HCT116 (cell line): ENCODE measurements around the gene TNFRSF8. TPM values are rescaled to one million over a fixed set of nuclear protein-coding genes. Genes with fewer than 3 reads are reported as not detected.

Experiments used
- ATAC-seq: fragments of 200-7000 bp; cut with Tn5 transposase; 2 replicates; pipeline ENCODE4 v1.9.1; 2020; ENCODE audit warnings: mild to moderate bottlenecking, moderate library complexity
- BruUV-seq: library from RNA; stranded (reverse); fragments of 400-500 nt; replicated peaks from 2 replicates; lab custom pipeline; 2021; lab: Mats Ljungman, UMichigan
- CTCF ChIA-PET: fragments of 300-600 bp; sonication (Branson Sonifier 250); formaldehyde crosslinking; loops from one replicate; lab custom pipeline; 2021; ENCODE audit warnings: antibody characterized with exemption; lab: Charles Lee
- POLR2A ChIA-PET: fragments of 300-600, 350-600 bp; sonication (Branson Sonifier 250); formaldehyde crosslinking; loops from one replicate; lab custom pipeline; 2021; ENCODE audit warnings: antibody characterized with exemption; lab: Charles Lee
- RAD21 ChIA-PET, 2 experiments: fragments of 300-600 bp; sonication (Branson Sonifier 250); formaldehyde crosslinking; loops; one replicate each; lab custom pipeline; 2023; ENCODE audit warnings: low total read pairs in 2 of 2; ENCODE audit not compliant: uncharacterized antibody in 2 of 2, unreplicated experiment in 2 of 2, low non-redundant PET in 1 of 2; lab: Charles Lee
- DNase-seq: peaks from one replicate; pipeline ENCODE4 v3.0.0-alpha.2; 2010; ENCODE audit warnings: low read depth, low spot score
- H2AFZ ChIP-seq: fragments of 200-600 bp; shearing (Covaris generic), sonication (generic); 2 replicates; pipeline ENCODE4 v1.6.1; 2017; ENCODE audit warnings: low read depth, mixed run types, mixed read lengths, antibody characterized with exemption, low read length; ENCODE audit not compliant: poor library complexity, severe bottlenecking
- H3K27ac ChIP-seq: 2 replicates; pipeline ENCODE4 v1.5.1; 2012; ENCODE audit warnings: low read depth, low read length
- H3K27me3 ChIP-seq: fragments of 200-600 bp; sonication (generic); 2 replicates; pipeline ENCODE4 v1.6.1; 2016; ENCODE audit warnings: mixed run types, low read length, mixed read lengths; ENCODE audit not compliant: insufficient read depth
- H3K36me3 ChIP-seq, 2 experiments: fragments of 200-500 bp in 1 of 2; fragments of 200-600 bp in 1 of 2; sonication (Bioruptor generic) in 1 of 2; sonication (generic) in 1 of 2; 2 replicates each; pipeline versions ENCODE4 v1.5.1 to v1.6.1; 2014 to 2016; ENCODE audit warnings: low read length in 2 of 2, inconsistent platforms in 1 of 2, mixed read lengths in 1 of 2, mixed run types in 1 of 2; ENCODE audit not compliant: insufficient read depth in 2 of 2, control insufficient read depth in 1 of 2
- H3K4me1 ChIP-seq, 2 experiments: fragments of 200-600 bp in 1 of 2; sonication (generic) in 1 of 2; 2 replicates each; pipeline versions ENCODE4 v1.5.1 to v1.6.1; 2012 to 2017; ENCODE audit warnings: low read length in 2 of 2, inconsistent platforms in 1 of 2, mild to moderate bottlenecking in 1 of 2, mixed read lengths in 1 of 2, mixed run types in 1 of 2, moderate library complexity in 1 of 2; ENCODE audit not compliant: insufficient read depth in 2 of 2, control insufficient read depth in 1 of 2
- H3K4me2 ChIP-seq: fragments of 200-600 bp; sonication (generic); 2 replicates; pipeline ENCODE4 v1.6.1; 2017; ENCODE audit warnings: mixed run types, low read length, mixed read lengths
- H3K4me3 ChIP-seq, 2 experiments: fragments of 200-600 bp in 1 of 2; sonication (generic) in 1 of 2; replicated peaks in 1 of 2; 2 replicates each; pipeline ENCODE4 v1.5.1; 2011 to 2016; ENCODE audit warnings: low read length in 2 of 2, control low read depth in 1 of 2, low read depth in 1 of 2, mild to moderate bottlenecking in 1 of 2, mixed read lengths in 1 of 2, mixed run types in 1 of 2
- H3K79me2 ChIP-seq: fragments of 200-600 bp; sonication (generic); 2 replicates; pipeline ENCODE4 v1.6.1; 2017; ENCODE audit warnings: mild to moderate bottlenecking, mixed run types, low read length, moderate library complexity, mixed read lengths; ENCODE audit not compliant: insufficient read depth
- H3K9ac ChIP-seq: fragments of 200-600 bp; sonication (generic); 2 replicates; pipeline ENCODE4 v1.6.1; 2016; ENCODE audit warnings: low read length, mixed read lengths
- H3K9me2 ChIP-seq: fragments of 200-600 bp; sonication (generic), shearing (Covaris generic); 2 replicates; pipeline ENCODE4 v1.6.1; 2017; ENCODE audit warnings: mixed run types, mild to moderate bottlenecking, moderate library complexity; ENCODE audit not compliant: insufficient read depth
- H3K9me3 ChIP-seq, 2 experiments: fragments of 200-500 bp in 1 of 2; fragments of 200-600 bp in 1 of 2; sonication (Bioruptor generic) in 1 of 2; sonication (generic) in 1 of 2; 2 replicates each; pipeline ENCODE4 v1.6.1; 2014 to 2017; ENCODE audit warnings: low read length in 2 of 2, mixed read lengths in 2 of 2, inconsistent platforms in 1 of 2, low read depth in 1 of 2, mild to moderate bottlenecking in 1 of 2, mixed run types in 1 of 2, moderate library complexity in 1 of 2; ENCODE audit not compliant: control insufficient read depth in 1 of 2, insufficient read depth in 1 of 2
- H4K20me1 ChIP-seq: fragments of 200-600 bp; sonication (generic), shearing (Covaris generic); 2 replicates; pipeline ENCODE4 v1.6.1; 2017; ENCODE audit warnings: mixed run types, mild to moderate bottlenecking, moderate library complexity; ENCODE audit not compliant: insufficient read depth
- CBX3 ChIP-seq: IDR thresholded peaks from 2 replicates; pipeline ENCODE4 v1.6.1; 2012; ENCODE audit warnings: low read depth
- CEBPB ChIP-seq: IDR thresholded peaks from 2 replicates; pipeline ENCODE4 v1.6.1; 2012; ENCODE audit warnings: low read depth
- EGR1 ChIP-seq: IDR thresholded peaks from 2 replicates; pipeline ENCODE4 v1.6.1; 2012; ENCODE audit warnings: low read depth
- EZH2 ChIP-seq: fragments of 200-600 bp; sonication (generic); IDR thresholded peaks from 2 replicates; pipeline ENCODE4 v1.6.1; 2017; ENCODE audit warnings: antibody characterized with exemption, mixed run types
- POLR2A ChIP-seq: IDR thresholded peaks from 2 replicates; pipeline ENCODE4 v1.7.0; 2011; ENCODE audit warnings: borderline replicate concordance; ENCODE audit not compliant: insufficient read depth, insufficient read length; ENCODE audit errors: extremely low read depth
- POLR2AphosphoS5 ChIP-seq: IDR thresholded peaks from 2 replicates; pipeline ENCODE4 v1.6.1; 2011; ENCODE audit warnings: mild to moderate bottlenecking, low read depth, low read length, moderate library complexity
- RAD21 ChIP-seq: IDR thresholded peaks from 2 replicates; pipeline ENCODE4 v1.6.1; 2012; ENCODE audit warnings: low read depth, mild to moderate bottlenecking
- SIN3A ChIP-seq: IDR thresholded peaks from 2 replicates; pipeline ENCODE4 v1.6.1; 2012; ENCODE audit warnings: low read depth
- SP1 ChIP-seq: IDR thresholded peaks from 2 replicates; pipeline ENCODE4 v1.6.1; 2012; ENCODE audit warnings: low read depth
- SRF ChIP-seq: IDR thresholded peaks from 2 replicates; pipeline ENCODE4 v1.6.1; 2012; ENCODE audit warnings: low read depth
- ZFX ChIP-seq: fragments of 450-650 bp; IDR thresholded peaks from 2 replicates; pipeline ENCODE4 v1.6.1; 2017
- intact Hi-C: fragments of 100-400 bp; cut with micrococcal nuclease; formaldehyde crosslinking; loops from 2 replicates; pipeline ENCODE4 v1.10.0; 2022
- total RNA-seq: library from RNA; stranded (reverse); gene quantifications from one replicate; pipeline ENCODE4 v1.2.1, GENCODE V29; 2021; ENCODE audit not compliant: unreplicated experiment
- TF ChIP-seq, protein P1 (sequence below): IDR thresholded peaks from 2 replicates; pipeline ENCODE4 v1.6.1; 2012; ENCODE audit warnings: low read depth

TNFRSF8 gene
- total RNA-seq, 1 experiment from 2014 or later, result 0.17 TPM

DNA sequence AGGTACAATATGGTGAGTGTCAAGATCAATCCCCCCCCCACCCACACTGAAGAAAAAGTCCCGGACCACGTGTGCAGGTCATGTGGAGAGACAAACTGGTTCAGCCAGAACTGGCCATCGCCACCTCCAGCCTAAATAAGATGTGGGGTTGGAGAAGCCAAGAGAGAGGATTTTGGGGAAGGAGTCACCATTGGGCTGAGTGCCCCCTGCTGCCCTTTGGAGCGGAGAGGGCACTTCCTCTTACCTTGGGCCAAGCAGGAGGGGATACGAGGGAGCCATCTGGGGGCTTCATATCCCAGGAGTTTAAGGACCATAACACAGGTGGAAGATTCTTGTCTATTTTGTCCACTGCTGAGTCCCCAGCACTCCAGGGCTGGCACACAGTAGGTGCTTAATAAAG is 101.1 kb downstream of the TNFRSF8 start:
- Histone ChIP-seq H3K36me3 (no peaks in the 10 kb centered on the region), H3K4me2 (no peak overlapping the region), H3K79me2 (no peaks in the 10 kb centered on the region), H3K9me3 (no peaks in the 10 kb centered on the region), H3K9me2 (no peaks in the 10 kb centered on the region), H3K9ac (no peak overlapping the region), H2AFZ (no peak overlapping the region), H3K27me3 (no peaks in the 10 kb centered on the region), H3K4me3 (no peak overlapping the region), H3K27ac (no peak overlapping the region), H3K4me1 (peaks cover 29 to 62% of the 10 kb centered on the region in 2 experiments), H4K20me1 (no peaks in the 10 kb centered on the region)
- POLR2A ChIA-PET, result interaction anchor here (1.1 kb wide), 1 partner anchor 13 kb away, joined by 3 read pairs; no protein-coding TSS in a partner anchor
- BruUV-seq, result no TSS peak
- CTCF ChIA-PET, result no interaction called here
- DNase-seq (no peak), ATAC-seq (no peak)
- intact Hi-C loops, result no loop called here
- RAD21 ChIA-PET, result no interaction called here
- TF ChIP-seq SRF (no peak), EGR1 (no peak), POLR2AphosphoS5 (no peak), ZFX (no peak), SIN3A (no peak), CBX3 (no peak), POLR2A (no peak), EZH2 (no peak), RAD21 (no peak), SP1 (no peak), CEBPB (no peak)
- TF ChIP-seq, protein P1, sequence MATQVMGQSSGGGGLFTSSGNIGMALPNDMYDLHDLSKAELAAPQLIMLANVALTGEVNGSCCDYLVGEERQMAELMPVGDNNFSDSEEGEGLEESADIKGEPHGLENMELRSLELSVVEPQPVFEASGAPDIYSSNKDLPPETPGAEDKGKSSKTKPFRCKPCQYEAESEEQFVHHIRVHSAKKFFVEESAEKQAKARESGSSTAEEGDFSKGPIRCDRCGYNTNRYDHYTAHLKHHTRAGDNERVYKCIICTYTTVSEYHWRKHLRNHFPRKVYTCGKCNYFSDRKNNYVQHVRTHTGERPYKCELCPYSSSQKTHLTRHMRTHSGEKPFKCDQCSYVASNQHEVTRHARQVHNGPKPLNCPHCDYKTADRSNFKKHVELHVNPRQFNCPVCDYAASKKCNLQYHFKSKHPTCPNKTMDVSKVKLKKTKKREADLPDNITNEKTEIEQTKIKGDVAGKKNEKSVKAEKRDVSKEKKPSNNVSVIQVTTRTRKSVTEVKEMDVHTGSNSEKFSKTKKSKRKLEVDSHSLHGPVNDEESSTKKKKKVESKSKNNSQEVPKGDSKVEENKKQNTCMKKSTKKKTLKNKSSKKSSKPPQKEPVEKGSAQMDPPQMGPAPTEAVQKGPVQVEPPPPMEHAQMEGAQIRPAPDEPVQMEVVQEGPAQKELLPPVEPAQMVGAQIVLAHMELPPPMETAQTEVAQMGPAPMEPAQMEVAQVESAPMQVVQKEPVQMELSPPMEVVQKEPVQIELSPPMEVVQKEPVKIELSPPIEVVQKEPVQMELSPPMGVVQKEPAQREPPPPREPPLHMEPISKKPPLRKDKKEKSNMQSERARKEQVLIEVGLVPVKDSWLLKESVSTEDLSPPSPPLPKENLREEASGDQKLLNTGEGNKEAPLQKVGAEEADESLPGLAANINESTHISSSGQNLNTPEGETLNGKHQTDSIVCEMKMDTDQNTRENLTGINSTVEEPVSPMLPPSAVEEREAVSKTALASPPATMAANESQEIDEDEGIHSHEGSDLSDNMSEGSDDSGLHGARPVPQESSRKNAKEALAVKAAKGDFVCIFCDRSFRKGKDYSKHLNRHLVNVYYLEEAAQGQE, result no peak
- TF ChIP-seq, all 23 proteins: peak for 0
